GM12878 (cell line): ENCODE data around the gene STEAP3. TPM values are rescaled to one million over a fixed set of nuclear protein-coding genes. Genes with fewer than 3 reads are reported as not detected.

Source experiments
- ATAC-seq: fragments of 200-7000 bp; cut with Tn5 transposase; 3 replicates; pipeline ENCODE4 v1.9.1; 2020; ENCODE audit warnings: mild to moderate bottlenecking, moderate library complexity
- BruUV-seq: library from RNA; stranded (reverse); fragments of 400-500 nt; replicated peaks from 2 replicates; lab custom pipeline; 2021; lab: Mats Ljungman, UMichigan
- CTCF ChIA-PET: fragments of 300-600 bp; sonication (Branson Sonifier 250); formaldehyde crosslinking; extraction: SDS; loops from one replicate; lab custom pipeline; 2021; ENCODE audit warnings: inconsistent platforms; lab: Yijun Ruan, JAX
- POLR2A ChIA-PET: fragments of 350-600 bp; formaldehyde crosslinking; extraction: SDS; loops from one replicate; lab custom pipeline; 2021; ENCODE audit warnings: inconsistent platforms; lab: Charles Lee
- RAD21 ChIA-PET: fragments of 300-600 bp; sonication (Branson Sonifier 250); formaldehyde crosslinking; loops from one replicate; lab custom pipeline; 2023; ENCODE audit warnings: antibody characterized with exemption; ENCODE audit not compliant: unreplicated experiment; lab: Charles Lee
- SMC1A ChIA-PET: fragments of 300-600 bp; sonication (Branson Sonifier 250); formaldehyde crosslinking; loops from one replicate; lab custom pipeline; 2023; ENCODE audit not compliant: unreplicated experiment, uncharacterized antibody; lab: Charles Lee
- DNase-seq: peaks from one replicate; pipeline ENCODE4 v3.0.0-alpha.2; 2011; ENCODE audit warnings: low read depth, low spot score
- FAIRE-seq: peaks from 3 replicates; lab custom pipeline; 2011; peaks lifted over from hg19 to GRCh38; lab: Jason Lieb, UNC
- H2AFZ ChIP-seq: 2 replicates; pipeline ENCODE4 v1.6.0; 2011; ENCODE audit warnings: low read depth, low read length, control low read depth; ENCODE audit not compliant: control insufficient read depth
- H3K27ac ChIP-seq: 2 replicates; pipeline ENCODE4 v1.5.1; 2011; ENCODE audit warnings: control low read depth; ENCODE audit not compliant: control insufficient read depth, insufficient read depth
- H3K27me3 ChIP-seq, 2 experiments: replicated peaks in 1 of 2; 2 replicates each; pipeline versions ENCODE4 v1.6.0 to v1.6.1; 2011; ENCODE audit warnings: low read length in 1 of 2; ENCODE audit not compliant: control insufficient read depth in 2 of 2, insufficient read depth in 2 of 2
- H3K36me3 ChIP-seq, 2 experiments: 2 replicates each; pipeline ENCODE4 v1.5.1; 2011; ENCODE audit warnings: low read length in 1 of 2; ENCODE audit not compliant: control insufficient read depth in 2 of 2, insufficient read depth in 2 of 2
- H3K4me1 ChIP-seq: 2 replicates; pipeline ENCODE4 v1.6.1; 2011; ENCODE audit warnings: mild to moderate bottlenecking, low read length, moderate library complexity, mixed read lengths; ENCODE audit not compliant: control insufficient read depth, insufficient read depth
- H3K4me2 ChIP-seq: 2 replicates; pipeline ENCODE4 v1.6.0; 2011; ENCODE audit warnings: control low read depth; ENCODE audit not compliant: control insufficient read depth, insufficient read depth
- H3K4me3 ChIP-seq: fragments of 200-600 bp; sonication (generic); 2 replicates; pipeline ENCODE4 v1.5.1; 2016
- H3K79me2 ChIP-seq: 2 replicates; pipeline ENCODE4 v1.6.0; 2011; ENCODE audit warnings: low read length; ENCODE audit not compliant: control insufficient read depth, insufficient read depth
- H3K9ac ChIP-seq: 2 replicates; pipeline ENCODE4 v1.8.0; 2011; ENCODE audit warnings: low read length, control low read depth, mixed read lengths; ENCODE audit not compliant: control insufficient read depth, insufficient read depth
- H3K9me3 ChIP-seq: replicated peaks from 3 replicates; pipeline ENCODE4 v1.5.1; 2011; ENCODE audit warnings: mild to moderate bottlenecking, low read length; ENCODE audit not compliant: control insufficient read depth, insufficient read depth
- H4K20me1 ChIP-seq: 2 replicates; pipeline ENCODE4 v1.6.0; 2011; ENCODE audit not compliant: control insufficient read depth, insufficient read depth
- BMI1 ChIP-seq: fragments of 450-650 bp; IDR thresholded peaks from 2 replicates; pipeline ENCODE4 v1.6.1; 2016; ENCODE audit warnings: mild to moderate bottlenecking, moderate library complexity, borderline replicate concordance
- CREB1 ChIP-seq: IDR thresholded peaks from 2 replicates; pipeline ENCODE4 v1.6.1; 2012; ENCODE audit warnings: low read depth, mild to moderate bottlenecking, inconsistent platforms
- EGR1 ChIP-seq, 2 experiments: IDR thresholded peaks; 1 replicate in 1 of 2; 2 replicates in 1 of 2; pipeline ENCODE4 v1.6.1; 2011 to 2012; ENCODE audit warnings: low read depth in 2 of 2, low read length in 2 of 2, borderline replicate concordance in 1 of 2, mild to moderate bottlenecking in 1 of 2, moderate library complexity in 1 of 2
- ETV6 ChIP-seq, 2 experiments: fragments of 450-650 bp in 1 of 2; IDR thresholded peaks in 1 of 2; conservative IDR thresholded peaks in 1 of 2; 2 replicates each; pipeline ENCODE4 v1.6.1; 2014; ENCODE audit warnings: antibody characterized with exemption in 1 of 2, borderline replicate concordance in 1 of 2, low read depth in 1 of 2, mild to moderate bottlenecking in 1 of 2, moderate library complexity in 1 of 2
- HCFC1 ChIP-seq: fragments of 150-350 bp; IDR thresholded peaks from 2 replicates; pipeline ENCODE4 v1.6.1; 2014; ENCODE audit warnings: low read length
- HDGF ChIP-seq: fragments of 450-650 bp; IDR thresholded peaks from 2 replicates; pipeline ENCODE4 v1.6.1; 2016; ENCODE audit warnings: antibody characterized with exemption
- MYB ChIP-seq: fragments of 150-350 bp; IDR thresholded peaks from 2 replicates; pipeline ENCODE4 v1.6.1; 2014; ENCODE audit warnings: mild to moderate bottlenecking, low read depth, low read length, borderline replicate concordance
- NFIC ChIP-seq: IDR thresholded peaks from 2 replicates; pipeline ENCODE4 v1.6.1; 2012; ENCODE audit warnings: low read depth, mild to moderate bottlenecking, inconsistent platforms, low read length, moderate library complexity
- NFYA ChIP-seq: IDR thresholded peaks from 2 replicates; pipeline ENCODE4 v1.6.1; 2011; ENCODE audit warnings: low read depth, mild to moderate bottlenecking, low read length, improper control_type of control experiment, borderline replicate concordance
- NR2C1 ChIP-seq: fragments of 450-650 bp; IDR thresholded peaks from 2 replicates; pipeline ENCODE4 v1.6.1; 2017; ENCODE audit warnings: antibody characterized with exemption, mild to moderate bottlenecking, moderate library complexity
- NR2C2 ChIP-seq: IDR thresholded peaks from 2 replicates; pipeline ENCODE4 v1.6.1; 2011; ENCODE audit warnings: borderline replicate concordance, low read depth; ENCODE audit not compliant: control insufficient read depth, insufficient read length
- NR2F1 ChIP-seq: fragments of 450-650 bp; conservative IDR thresholded peaks from 2 replicates; pipeline ENCODE4 v1.6.1; 2017; ENCODE audit warnings: mild to moderate bottlenecking
- PML ChIP-seq: IDR thresholded peaks from 2 replicates; pipeline ENCODE4 v1.6.1; 2012; ENCODE audit warnings: low read length, inconsistent platforms
- RB1 ChIP-seq: fragments of 450-650 bp; formaldehyde crosslinking; IDR thresholded peaks from 2 replicates; pipeline ENCODE4 v1.6.1; 2017; ENCODE audit warnings: mild to moderate bottlenecking, borderline replicate concordance
- RCOR1 ChIP-seq: conservative IDR thresholded peaks from 2 replicates; pipeline ENCODE4 v1.6.1; 2012; ENCODE audit warnings: low read depth, low read length, improper control_type of control experiment
- SIN3A ChIP-seq: IDR thresholded peaks from 2 replicates; pipeline ENCODE4 v1.6.1; 2012; ENCODE audit warnings: low read depth, low read length, improper control_type of control experiment
- YBX1 ChIP-seq: fragments of 450-650 bp; IDR thresholded peaks from 2 replicates; pipeline ENCODE4 v1.6.1; 2016; ENCODE audit warnings: antibody characterized with exemption
- WGBS: methylation state at CpG from one replicate; pipeline ENCODE4 v1.1.6; 2016; ENCODE audit warnings: low lambda C conversion rate; ENCODE audit not compliant: insufficient replicate concordance, insufficient coverage; ENCODE audit errors: missing lambda C conversion rate; 5-methylcytosine and 5-hydroxymethylcytosine counted together
- in situ Hi-C: fragments of 300-500 bp; cut with MboI; formaldehyde crosslinking; loops from 9 replicates; pipeline ENCODE4 v1.14.3; 2018; ENCODE audit warnings: mixed read lengths
- intact Hi-C: fragments of 100-400 bp; cut with micrococcal nuclease; formaldehyde crosslinking; loops from one replicate; pipeline ENCODE4 v1.14.2; 2022; ENCODE audit not compliant: unreplicated experiment
- polyA plus RNA-seq, 11 experiments: library from polyadenylated mRNA; depleted of rRNA in 4 of 11; unstranded in 6 of 11; stranded (reverse) in 5 of 11; fragments of >200 nt; fragmentation: Nextera tagmentation in 4 of 11; fragmentation: Illumina TruSeq in 1 of 11; extraction: Ambion mirVana in 4 of 11; extraction: Trizol in 1 of 11; gene quantifications; 1 replicate in 1 of 11; 2 replicates in 10 of 11; pipeline versions ENCODE4 v1.2.1 to v1.2.3, GENCODE V29; 2011 to 2016; ENCODE audit warnings: inconsistent platforms in 2 of 11, missing spikeins in 2 of 11, low read depth in 1 of 11
- total RNA-seq, 4 experiments: library from RNA; depleted of rRNA in 3 of 4; stranded (reverse); fragments of >200 nt in 3 of 4; fragmentation: Illumina TruSeq in 1 of 4; extraction: Trizol in 1 of 4; gene quantifications; 2 replicates each; pipeline versions ENCODE4 v1.2.1 to v1.2.3, GENCODE V29; 2013 to 2021
- TF ChIP-seq, protein P1 (sequence below): fragments of 450-650 bp; IDR thresholded peaks from 2 replicates; pipeline ENCODE4 v1.6.1; 2016; ENCODE audit warnings: mild to moderate bottlenecking
- TF ChIP-seq, protein P2 (sequence below): IDR thresholded peaks from 2 replicates; pipeline ENCODE4 v1.6.1; 2012; ENCODE audit warnings: low read length, inconsistent platforms

Gene STEAP3
- total and polyA plus RNA-seq, 10 of the 15 experiments (the other 5 are each of a cell fraction or from before 2014, with no cell fraction given): 0.42 to 8.3 (median 4.8) TPM

DNA sequence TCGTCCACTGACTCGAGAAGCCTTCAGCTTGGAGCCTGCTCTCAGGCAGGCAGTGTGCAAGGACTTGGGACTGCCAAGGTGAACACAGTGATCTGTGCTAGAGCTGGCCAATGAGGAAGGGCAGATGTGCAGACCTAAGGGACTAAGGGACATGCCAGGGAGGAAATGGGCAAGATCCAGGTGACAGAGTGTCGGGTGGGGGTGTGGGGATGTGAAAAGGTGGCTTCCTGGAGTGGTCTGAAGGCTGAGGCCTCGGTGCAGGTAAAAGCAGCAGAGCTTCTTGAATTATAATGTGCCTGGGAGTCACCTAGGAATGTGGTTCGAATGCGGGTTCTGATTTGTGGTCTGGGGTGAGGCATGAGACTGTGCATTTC, 42.0 kb downstream of the STEAP3 start:
- H3K79me2 ChIP-seq: no peaks in the 10 kb centered on the region
- FAIRE-seq: no peak
- CTCF ChIA-PET: interaction anchor here (0.8 to 1.9 kb wide), 7 partner anchors 39 to 384 kb away, joined by 3 to 10 read pairs (median 4); partner anchors contain the start of genes C2orf76 and DBI
- no peak overlapping the region for H3K9ac ChIP-seq
- no peaks in the 10 kb centered on the region for H3K4me1 ChIP-seq
- SMC1A ChIA-PET: interaction anchor here (0.6 to 1.8 kb wide), 6 partner anchors 16 to 384 kb away, joined by 3 to 4 read pairs (median 4); no protein-coding TSS in a partner anchor
- H3K4me2 ChIP-seq: no peak overlapping the region
- DNase-seq: no peak
- BruUV-seq: no TSS peak
- TF ChIP-seq RB1 (no peak), HDGF (no peak), SIN3A (no peak), BMI1 (no peak), HCFC1 (no peak), NFIC (no peak), NR2C1 (no peak), NR2F1 (no peak), MYB (no peak), EGR1 (IDR thresholded peaks at IDR 0.05; ENCODE audit: borderline replicate concordance in 1 of 2, low read depth in 2 of 2, low read length in 2 of 2) (no peak), RCOR1 (no peak), NR2C2 (no peak), ETV6 (conservative IDR thresholded peaks at IDR 0.05 in 1 of 2, IDR thresholded peaks at IDR 0.05 in 1 of 2; ENCODE audit: borderline replicate concordance in 1 of 2, low read depth in 1 of 2) (no peak), NFYA (no peak), YBX1 (no peak), CREB1 (no peak), PML (no peak)
- TF ChIP-seq, protein P1, sequence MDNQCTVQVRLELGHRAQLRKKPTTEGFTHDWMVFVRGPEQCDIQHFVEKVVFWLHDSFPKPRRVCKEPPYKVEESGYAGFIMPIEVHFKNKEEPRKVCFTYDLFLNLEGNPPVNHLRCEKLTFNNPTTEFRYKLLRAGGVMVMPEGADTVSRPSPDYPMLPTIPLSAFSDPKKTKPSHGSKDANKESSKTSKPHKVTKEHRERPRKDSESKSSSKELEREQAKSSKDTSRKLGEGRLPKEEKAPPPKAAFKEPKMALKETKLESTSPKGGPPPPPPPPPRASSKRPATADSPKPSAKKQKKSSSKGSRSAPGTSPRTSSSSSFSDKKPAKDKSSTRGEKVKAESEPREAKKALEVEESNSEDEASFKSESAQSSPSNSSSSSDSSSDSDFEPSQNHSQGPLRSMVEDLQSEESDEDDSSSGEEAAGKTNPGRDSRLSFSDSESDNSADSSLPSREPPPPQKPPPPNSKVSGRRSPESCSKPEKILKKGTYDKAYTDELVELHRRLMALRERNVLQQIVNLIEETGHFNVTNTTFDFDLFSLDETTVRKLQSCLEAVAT: no peak
- TF ChIP-seq, protein P2, sequence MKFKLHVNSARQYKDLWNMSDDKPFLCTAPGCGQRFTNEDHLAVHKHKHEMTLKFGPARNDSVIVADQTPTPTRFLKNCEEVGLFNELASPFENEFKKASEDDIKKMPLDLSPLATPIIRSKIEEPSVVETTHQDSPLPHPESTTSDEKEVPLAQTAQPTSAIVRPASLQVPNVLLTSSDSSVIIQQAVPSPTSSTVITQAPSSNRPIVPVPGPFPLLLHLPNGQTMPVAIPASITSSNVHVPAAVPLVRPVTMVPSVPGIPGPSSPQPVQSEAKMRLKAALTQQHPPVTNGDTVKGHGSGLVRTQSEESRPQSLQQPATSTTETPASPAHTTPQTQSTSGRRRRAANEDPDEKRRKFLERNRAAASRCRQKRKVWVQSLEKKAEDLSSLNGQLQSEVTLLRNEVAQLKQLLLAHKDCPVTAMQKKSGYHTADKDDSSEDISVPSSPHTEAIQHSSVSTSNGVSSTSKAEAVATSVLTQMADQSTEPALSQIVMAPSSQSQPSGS: no peak
- no peak for ATAC-seq
- intact Hi-C loops: loop anchor here (1.0 kb wide), 1 partner anchor 384 kb away; no protein-coding TSS in a partner anchor
- H3K27ac ChIP-seq: no peak overlapping the region
- no peaks in the 10 kb centered on the region for H3K9me3 ChIP-seq
- in situ Hi-C loops: no loop called here
- H3K4me3 ChIP-seq: no peak overlapping the region
- RAD21 ChIA-PET: interaction anchor here (3.2 kb wide), 1 partner anchor 384 kb away, joined by 10 read pairs; no protein-coding TSS in a partner anchor
- POLR2A ChIA-PET: no interaction called here
- no peak overlapping the region for H2AFZ ChIP-seq
- H3K27me3 ChIP-seq: no peaks in the 10 kb centered on the region
- H4K20me1 ChIP-seq: no peaks in the 10 kb centered on the region
- H3K36me3 ChIP-seq: peaks cover 0 to 2% of the 10 kb centered on the region in 2 experiments; a peak in 1 of 4 replicates
- WGBS: 49% methylated on average over 6 of the region's 6 CpGs
